ENCODE results near the gene COG8.

COG8 gene

GRCh38 chr16:69321080-69321479 lies 18.3 kb downstream of the COG8 start:
- no peak for TF ChIP-seq CTCF (IDR thresholded peaks at IDR 0.05; ENCODE audit: insufficient read depth, low read length, poor library complexity, severe bottlenecking)
- peaks cover 69% of the 10 kb centered on the region for H3K36me3 ChIP-seq (ENCODE audit: control insufficient read depth, insufficient read depth, low read length)

GRCh38 chr16:69320740-69321073 lies 18.7 kb downstream of the COG8 start:
- peaks cover 68% of the 10 kb centered on the region for H3K36me3 ChIP-seq (ENCODE audit: control insufficient read depth, insufficient read depth, low read length)
- H3K4me3 ChIP-seq (replicated peaks; ENCODE audit: low read depth, low read length), result no peak overlapping the region
- H3K27me3 ChIP-seq (replicated peaks; ENCODE audit: control insufficient read depth, insufficient read depth, low read length), result no peaks in the 10 kb centered on the region
- no peak for TF ChIP-seq CTCF (IDR thresholded peaks at IDR 0.05; ENCODE audit: insufficient read depth, low read length, poor library complexity, severe bottlenecking)
- no peak for DNase-seq (ENCODE audit: extremely low read depth, insufficient read length)

More at GRCh38 chr16:69321080-69321479, 18.3 kb downstream of the COG8 start:
- no peak for DNase-seq (ENCODE audit: extremely low read depth, insufficient read length)
- no peaks in the 10 kb centered on the region for H3K27me3 ChIP-seq (replicated peaks; ENCODE audit: control insufficient read depth, insufficient read depth, low read length)
- H3K4me3 ChIP-seq (replicated peaks; ENCODE audit: low read depth, low read length), result no peak overlapping the region

GRCh38 chr16:69319826-69320739 lies 19.3 kb downstream of the COG8 start:
- Histone ChIP-seq H3K27me3 (replicated peaks; ENCODE audit: control insufficient read depth, insufficient read depth, low read length) (no peaks in the 10 kb centered on the region), H3K4me3 (replicated peaks; ENCODE audit: low read depth, low read length) (no peak overlapping the region), H3K36me3 (ENCODE audit: control insufficient read depth, insufficient read depth, low read length) (peaks cover 71% of the 10 kb centered on the region)
- no peak for DNase-seq (ENCODE audit: extremely low read depth, insufficient read length)
- no peak for TF ChIP-seq CTCF (IDR thresholded peaks at IDR 0.05; ENCODE audit: insufficient read depth, low read length, poor library complexity, severe bottlenecking)

- Histone ChIP-seq H3K36me3 (ENCODE audit: control insufficient read depth, insufficient read depth, low read length) (peaks cover 68% of the 10 kb centered on the region), H3K27me3 (replicated peaks; ENCODE audit: control insufficient read depth, insufficient read depth, low read length) (no peaks in the 10 kb centered on the region), H3K4me3 (replicated peaks; ENCODE audit: low read depth, low read length) (no peak overlapping the region)
- no peak for TF ChIP-seq CTCF (IDR thresholded peaks at IDR 0.05; ENCODE audit: insufficient read depth, low read length, poor library complexity, severe bottlenecking)
- no peak for DNase-seq (ENCODE audit: extremely low read depth, insufficient read length)
Observed at GRCh38 chr16:69319381-69319780, 20.0 kb downstream of the COG8 start.

GRCh38 chr16:69318911-69319289 lies 20.5 kb downstream of the COG8 start:
- no peaks in the 10 kb centered on the region for H3K27me3 ChIP-seq (replicated peaks; ENCODE audit: control insufficient read depth, insufficient read depth, low read length)

More at GRCh38 chr16:69318911-69319289, 20.5 kb downstream of the COG8 start:
- Histone ChIP-seq H3K4me3 (replicated peaks; ENCODE audit: low read depth, low read length) (no peak overlapping the region), H3K36me3 (ENCODE audit: control insufficient read depth, insufficient read depth, low read length) (peaks cover 65% of the 10 kb centered on the region)
- DNase-seq (ENCODE audit: extremely low read depth, insufficient read length), result no peak
- no peak for TF ChIP-seq CTCF (IDR thresholded peaks at IDR 0.05; ENCODE audit: insufficient read depth, low read length, poor library complexity, severe bottlenecking)

All from GM06990 (cell line).